Measurements from ENCODE around the gene PLA2G4C.

PLA2G4C gene, protein sequence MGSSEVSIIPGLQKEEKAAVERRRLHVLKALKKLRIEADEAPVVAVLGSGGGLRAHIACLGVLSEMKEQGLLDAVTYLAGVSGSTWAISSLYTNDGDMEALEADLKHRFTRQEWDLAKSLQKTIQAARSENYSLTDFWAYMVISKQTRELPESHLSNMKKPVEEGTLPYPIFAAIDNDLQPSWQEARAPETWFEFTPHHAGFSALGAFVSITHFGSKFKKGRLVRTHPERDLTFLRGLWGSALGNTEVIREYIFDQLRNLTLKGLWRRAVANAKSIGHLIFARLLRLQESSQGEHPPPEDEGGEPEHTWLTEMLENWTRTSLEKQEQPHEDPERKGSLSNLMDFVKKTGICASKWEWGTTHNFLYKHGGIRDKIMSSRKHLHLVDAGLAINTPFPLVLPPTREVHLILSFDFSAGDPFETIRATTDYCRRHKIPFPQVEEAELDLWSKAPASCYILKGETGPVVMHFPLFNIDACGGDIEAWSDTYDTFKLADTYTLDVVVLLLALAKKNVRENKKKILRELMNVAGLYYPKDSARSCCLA

DNA sequence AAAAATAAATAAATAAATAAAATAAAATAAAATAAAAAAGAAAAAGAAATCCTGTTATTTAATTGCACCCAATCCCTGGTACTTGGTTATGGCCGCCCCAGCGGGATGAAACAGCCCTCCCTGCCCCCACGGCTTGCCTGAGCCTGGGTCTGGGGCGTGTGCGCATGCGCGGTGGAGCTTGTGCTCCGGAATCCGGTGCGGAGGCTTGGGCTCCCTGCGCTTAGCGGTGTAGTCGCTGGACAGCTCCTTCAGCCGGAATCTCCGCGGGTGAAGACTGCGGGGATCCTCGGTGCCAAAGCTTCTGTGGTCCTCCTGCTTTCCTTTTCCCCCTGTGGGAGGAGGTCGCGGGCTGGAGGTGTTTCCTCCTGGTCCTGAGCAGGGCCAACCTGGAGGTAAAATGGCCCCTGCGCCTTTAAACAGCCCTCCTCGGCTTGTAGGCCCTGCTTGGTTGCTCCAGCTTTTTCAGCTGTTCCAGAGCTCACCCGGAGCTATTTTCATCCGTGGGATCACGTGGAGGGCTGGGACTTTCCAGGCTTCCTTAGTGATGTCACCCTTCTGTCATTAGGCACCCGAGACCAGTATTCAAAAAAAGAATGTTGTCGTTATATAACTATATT is at the start of gene PLA2G4C:
PLA2G4C (minus strand) TSS at position 468 of the 617 bp plus-strand sequence. CDS start 4,288 bp downstream, outside the sequence.
- H3K79me2 ChIP-seq (ENCODE audit: insufficient read depth, low read length): no peaks in the 10 kb centered on the region
- no peaks in the 10 kb centered on the region for H3K27me3 ChIP-seq (ENCODE audit: low read length)
- H3K9ac ChIP-seq (ENCODE audit: low read length): peak within 1 kb of the TSS; percentile 59
- H3K27ac ChIP-seq (ENCODE audit: low read depth, low read length): peak within 1 kb of the TSS; percentile 14; the same call in 1 of the 2 replicates
- peak within 1 kb of the TSS; percentile 84 for H2AFZ ChIP-seq (ENCODE audit: low read depth, low read length, severe bottlenecking)
- peak within 1 kb of the TSS; percentile 62 for H3K4me3 ChIP-seq (ENCODE audit: insufficient read depth, low read length, poor library complexity, severe bottlenecking)
- no peaks in the 10 kb centered on the region for H3K36me3 ChIP-seq (ENCODE audit: low read length)
- H3K9me2 ChIP-seq (replicated peaks; ENCODE audit: insufficient read depth, low read length): no peaks in the 10 kb centered on the region
- H3K4me2 ChIP-seq (ENCODE audit: low read depth, low read length, poor library complexity, severe bottlenecking): peak within 1 kb of the TSS; percentile 73
- H4K20me1 ChIP-seq (ENCODE audit: low read depth, low read length): no peaks in the 10 kb centered on the region
- H3K9me3 ChIP-seq (ENCODE audit: insufficient read depth, low read length): no peaks in the 10 kb centered on the region
- H3F3A ChIP-seq (ENCODE audit: insufficient read depth): peaks cover 3% of the 10 kb centered on the region; the same call in 1 of the 2 replicates
- no peak for TF ChIP-seq EZH2phosphoT487 (conservative IDR thresholded peaks at IDR 0.05; ENCODE audit: low read length)
- TF ChIP-seq, protein P1, sequence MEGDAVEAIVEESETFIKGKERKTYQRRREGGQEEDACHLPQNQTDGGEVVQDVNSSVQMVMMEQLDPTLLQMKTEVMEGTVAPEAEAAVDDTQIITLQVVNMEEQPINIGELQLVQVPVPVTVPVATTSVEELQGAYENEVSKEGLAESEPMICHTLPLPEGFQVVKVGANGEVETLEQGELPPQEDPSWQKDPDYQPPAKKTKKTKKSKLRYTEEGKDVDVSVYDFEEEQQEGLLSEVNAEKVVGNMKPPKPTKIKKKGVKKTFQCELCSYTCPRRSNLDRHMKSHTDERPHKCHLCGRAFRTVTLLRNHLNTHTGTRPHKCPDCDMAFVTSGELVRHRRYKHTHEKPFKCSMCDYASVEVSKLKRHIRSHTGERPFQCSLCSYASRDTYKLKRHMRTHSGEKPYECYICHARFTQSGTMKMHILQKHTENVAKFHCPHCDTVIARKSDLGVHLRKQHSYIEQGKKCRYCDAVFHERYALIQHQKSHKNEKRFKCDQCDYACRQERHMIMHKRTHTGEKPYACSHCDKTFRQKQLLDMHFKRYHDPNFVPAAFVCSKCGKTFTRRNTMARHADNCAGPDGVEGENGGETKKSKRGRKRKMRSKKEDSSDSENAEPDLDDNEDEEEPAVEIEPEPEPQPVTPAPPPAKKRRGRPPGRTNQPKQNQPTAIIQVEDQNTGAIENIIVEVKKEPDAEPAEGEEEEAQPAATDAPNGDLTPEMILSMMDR (IDR thresholded peaks at IDR 0.05; ENCODE audit: insufficient read depth, low read length, poor library complexity, severe bottlenecking): no peak

DNA sequence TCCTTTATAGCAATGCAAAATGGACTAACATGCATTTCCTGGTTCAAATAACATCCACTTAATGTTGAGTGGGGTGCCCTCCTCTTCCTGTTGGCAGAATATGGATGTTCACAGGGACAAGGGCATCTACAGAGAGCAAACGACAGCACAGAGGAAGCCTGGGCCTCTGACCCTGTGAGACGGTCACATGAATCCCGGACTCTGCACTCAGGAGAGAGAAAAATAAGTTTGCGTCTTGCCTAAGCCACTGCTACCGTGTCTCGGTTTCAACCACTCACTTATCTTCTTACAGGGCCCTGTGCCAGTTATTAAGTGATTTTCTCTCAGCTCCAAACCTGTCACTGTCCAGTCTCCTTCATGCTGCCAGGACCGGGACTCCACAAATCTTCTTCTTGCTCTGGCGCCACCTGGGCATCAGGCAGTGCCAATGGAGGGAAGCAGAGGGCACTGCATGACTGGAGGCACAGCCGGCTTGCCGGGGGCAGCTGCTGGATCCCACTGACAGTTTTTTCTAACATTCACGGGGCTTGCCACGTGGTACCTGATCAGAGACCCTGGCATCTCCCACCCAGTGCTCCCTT is 47.7 kb upstream of the PLA2G4C start:
- H4K20me1 ChIP-seq (ENCODE audit: low read depth, low read length): no peaks in the 10 kb centered on the region
- H3F3A ChIP-seq (ENCODE audit: insufficient read depth): no peaks in the 10 kb centered on the region
- no peak overlapping the region for H2AFZ ChIP-seq (ENCODE audit: low read depth, low read length, severe bottlenecking)
- no peaks in the 10 kb centered on the region for H3K9me2 ChIP-seq (replicated peaks; ENCODE audit: insufficient read depth, low read length)
- TF ChIP-seq EZH2phosphoT487 (conservative IDR thresholded peaks at IDR 0.05; ENCODE audit: low read length): no peak
- TF ChIP-seq, protein P1 (IDR thresholded peaks at IDR 0.05; ENCODE audit: insufficient read depth, low read length, poor library complexity, severe bottlenecking): no peak
- no peaks in the 10 kb centered on the region for H3K27me3 ChIP-seq (ENCODE audit: low read length)
- H3K27ac ChIP-seq (ENCODE audit: low read depth, low read length): no peak overlapping the region
- no peaks in the 10 kb centered on the region for H3K79me2 ChIP-seq (ENCODE audit: insufficient read depth, low read length)
- H3K9me3 ChIP-seq (ENCODE audit: insufficient read depth, low read length): no peaks in the 10 kb centered on the region
- no peak overlapping the region for H3K4me2 ChIP-seq (ENCODE audit: low read depth, low read length, poor library complexity, severe bottlenecking)
- no peaks in the 10 kb centered on the region for H3K36me3 ChIP-seq (ENCODE audit: low read length)
- no peak overlapping the region for H3K9ac ChIP-seq (ENCODE audit: low read length)
- no peak overlapping the region for H3K4me3 ChIP-seq (ENCODE audit: insufficient read depth, low read length, poor library complexity, severe bottlenecking)

DNA sequence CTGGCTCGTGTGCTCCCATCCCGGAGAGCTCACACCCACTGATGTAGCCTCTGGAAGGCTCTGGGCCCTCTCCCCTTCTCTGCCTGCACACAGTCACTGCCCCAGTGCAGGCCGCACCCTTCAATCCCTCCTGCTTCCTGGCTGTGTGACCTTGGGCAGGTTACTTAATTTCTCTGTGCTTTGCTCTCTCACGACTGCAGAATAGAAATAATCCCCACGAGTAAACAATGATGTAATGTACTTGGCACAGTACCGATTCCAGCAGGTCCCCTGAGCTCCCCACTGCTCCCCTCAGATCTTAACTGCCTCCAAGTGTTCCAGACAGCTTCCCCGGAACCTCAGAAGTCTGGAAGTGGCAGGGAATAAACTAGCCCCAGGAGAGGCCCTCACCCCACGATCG is 43.4 kb upstream of the PLA2G4C start:
- Histone ChIP-seq H3K4me2 (ENCODE audit: low read depth, low read length, poor library complexity, severe bottlenecking) (no peak overlapping the region), H3K9me2 (replicated peaks; ENCODE audit: insufficient read depth, low read length) (no peaks in the 10 kb centered on the region), H3K36me3 (ENCODE audit: low read length) (peaks cover 9% of the 10 kb centered on the region; the same call in 1 of the 2 replicates), H3K4me3 (ENCODE audit: insufficient read depth, low read length, poor library complexity, severe bottlenecking) (no peak overlapping the region), H4K20me1 (ENCODE audit: low read depth, low read length) (no peaks in the 10 kb centered on the region), H3K27ac (ENCODE audit: low read depth, low read length) (no peak overlapping the region), H3K27me3 (ENCODE audit: low read length) (no peaks in the 10 kb centered on the region), H3K79me2 (ENCODE audit: insufficient read depth, low read length) (no peaks in the 10 kb centered on the region), H3K9me3 (ENCODE audit: insufficient read depth, low read length) (no peaks in the 10 kb centered on the region), H3F3A (ENCODE audit: insufficient read depth) (no peaks in the 10 kb centered on the region), H3K9ac (ENCODE audit: low read length) (no peak overlapping the region), H2AFZ (ENCODE audit: low read depth, low read length, severe bottlenecking) (no peak overlapping the region)
- TF ChIP-seq, protein P1 (IDR thresholded peaks at IDR 0.05; ENCODE audit: insufficient read depth, low read length, poor library complexity, severe bottlenecking): no peak
- no peak for TF ChIP-seq EZH2phosphoT487 (conservative IDR thresholded peaks at IDR 0.05; ENCODE audit: low read length)
